ENCODE results near the gene RAB4A.
A peak's percentile ranks its signal among the peaks of the same experiment; 100 is the strongest.

Gene RAB4A

DNA sequence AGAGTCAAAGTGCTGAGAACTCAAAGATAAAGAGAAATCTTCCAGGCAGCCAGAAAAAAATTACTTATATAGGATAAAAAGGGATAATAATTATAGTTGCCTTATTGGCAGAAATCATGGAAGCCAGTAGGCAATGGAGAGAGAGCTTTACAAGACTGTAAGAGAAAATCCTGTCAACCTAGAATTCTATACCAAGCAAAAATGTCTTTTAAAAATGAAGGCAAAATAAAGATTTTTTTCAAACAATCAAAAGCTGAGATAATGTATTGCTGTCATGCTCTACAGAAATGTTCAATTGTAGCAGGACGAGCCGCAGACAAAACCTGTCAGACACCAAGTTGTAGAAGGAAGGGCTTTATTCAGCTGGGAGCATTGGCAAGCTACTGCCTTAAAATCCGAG lies 26.8 kb upstream of the RAB4A start:
- no peak for DNase-seq (ENCODE audit: low spot score)

DNA sequence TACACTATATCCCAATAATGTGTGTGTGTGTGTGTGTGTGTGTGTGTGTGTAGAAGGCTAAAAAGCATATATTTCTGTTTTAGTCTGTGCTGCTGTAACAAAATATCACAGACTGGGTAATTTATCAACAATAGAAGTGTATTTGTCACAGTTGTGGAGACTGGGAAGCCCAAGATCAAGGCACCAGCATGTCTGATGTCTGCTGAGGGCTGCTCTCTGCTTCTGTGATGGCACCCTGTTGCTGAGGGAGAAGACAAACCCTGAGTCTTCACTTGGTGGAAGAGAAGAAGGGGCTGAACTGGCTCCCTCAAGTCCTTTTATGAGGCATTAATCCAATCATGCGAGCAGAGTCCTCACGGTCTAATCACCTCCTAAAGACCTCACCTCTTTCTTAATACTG lies 23.0 kb upstream of the RAB4A start:
- DNase-seq (ENCODE audit: low spot score), result no peak

- no peak for DNase-seq (ENCODE audit: low spot score)
These were observed 21.8 kb upstream of the RAB4A start for GRCh38 chr1:229248821-229249817.

DNA sequence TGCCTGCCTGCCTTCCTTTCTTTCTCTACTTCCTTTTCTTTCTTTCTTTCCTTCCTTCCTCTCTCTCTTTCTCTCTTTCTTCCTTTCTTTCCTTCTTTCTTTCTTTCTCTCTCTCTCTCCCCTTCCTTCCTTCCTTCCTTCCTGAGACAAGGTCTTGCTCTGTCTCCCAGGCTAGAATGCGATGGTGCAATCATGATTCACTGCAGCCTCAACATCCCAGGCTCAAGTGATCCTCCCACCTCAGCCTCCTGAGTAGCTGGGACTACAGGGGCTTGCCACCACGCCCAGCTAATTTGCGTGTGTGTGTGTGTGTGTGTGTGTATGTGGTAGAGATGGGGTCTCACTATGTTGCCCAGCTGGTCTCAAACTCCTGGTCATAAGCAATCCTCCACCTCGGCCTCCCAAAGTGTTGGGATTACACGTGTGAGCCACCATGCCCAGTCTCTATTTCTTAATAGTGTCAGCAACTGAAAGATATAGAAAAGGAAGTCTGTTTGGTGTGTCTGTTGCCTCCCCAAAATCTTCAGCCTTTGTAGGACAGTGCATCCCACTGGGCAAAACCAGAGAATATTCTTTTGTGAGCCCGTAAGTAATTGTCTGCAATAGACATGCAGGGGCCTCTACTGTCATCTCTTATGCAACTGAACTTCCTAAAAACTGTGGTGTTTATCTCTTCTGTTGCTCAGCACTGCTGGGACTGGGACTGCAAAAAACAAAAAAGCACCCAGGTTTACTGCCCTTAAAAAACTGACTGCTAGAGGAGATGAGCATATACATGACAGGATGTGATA lies 20.9 kb upstream of the RAB4A start:
- no peak for DNase-seq (ENCODE audit: low spot score)

GRCh38 chr1:229251185-229251584 lies 19.7 kb upstream of the RAB4A start:
- DNase-seq (ENCODE audit: low spot score), result no peak

- DNase-seq (ENCODE audit: low spot score), result no peak
These were observed 18.5 kb upstream of the RAB4A start for GRCh38 chr1:229252228-229252984.

- DNase-seq (ENCODE audit: low spot score), result peak; percentile 26
These were observed 17.5 kb upstream of the RAB4A start for GRCh38 chr1:229253151-229253974.

DNA sequence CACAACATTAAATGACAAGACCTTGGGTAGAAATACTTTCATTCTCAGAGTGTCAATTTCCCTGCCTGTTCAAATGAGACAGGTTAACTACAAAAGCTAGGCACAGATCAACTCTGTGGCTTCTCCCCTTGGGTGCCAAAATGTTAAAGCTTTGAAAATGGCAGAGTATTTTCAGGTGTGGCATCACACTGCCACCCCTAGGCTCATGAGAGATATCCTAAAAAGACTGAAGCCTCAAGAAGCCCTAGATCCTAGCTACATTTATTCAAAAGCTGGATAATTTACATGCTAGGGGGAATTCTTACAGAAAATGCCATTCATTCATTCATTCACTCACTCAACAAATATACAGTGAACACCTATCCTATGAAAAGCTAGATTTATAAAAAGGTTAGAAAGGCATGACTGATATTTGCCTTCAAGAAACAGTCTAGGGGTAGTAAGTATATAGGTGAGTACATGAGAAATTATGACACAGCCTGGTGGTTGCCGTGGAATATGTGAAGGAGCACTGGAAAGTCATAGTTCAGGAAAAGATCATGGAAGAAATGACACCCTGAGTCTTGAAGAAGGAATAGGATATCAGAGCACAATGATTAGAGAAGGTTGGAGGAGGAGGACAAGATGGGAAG lies 15.9 kb upstream of the RAB4A start:
- DNase-seq (ENCODE audit: low spot score), result no peak

GRCh38 chr1:229258031-229258756 lies 12.7 kb upstream of the RAB4A start:
- peak; percentile 51 for DNase-seq (ENCODE audit: low spot score)

GRCh38 chr1:229258757-229259060 lies 12.2 kb upstream of the RAB4A start:
- no peak for DNase-seq (ENCODE audit: low spot score)

DNA sequence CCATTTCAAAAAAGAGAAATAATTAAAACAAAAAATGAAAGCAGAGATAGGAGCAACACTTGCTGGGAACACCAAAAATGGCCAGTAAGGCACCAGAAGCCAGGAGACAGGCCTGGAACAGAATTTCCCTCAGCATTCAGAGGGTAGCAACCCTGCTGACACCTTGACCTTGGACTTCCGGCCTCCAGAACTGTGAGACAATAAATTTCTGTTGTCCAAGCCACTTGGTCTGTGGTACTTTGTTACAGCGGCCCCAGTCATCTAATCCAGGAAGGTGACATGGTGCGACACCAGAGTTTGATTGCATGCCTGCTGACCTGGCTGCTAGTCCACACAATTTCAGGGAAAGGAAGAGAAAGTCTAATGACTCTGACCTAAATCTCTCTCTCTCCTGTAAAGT lies 10.6 kb upstream of the RAB4A start:
- no peak for DNase-seq (ENCODE audit: low spot score)

DNA sequence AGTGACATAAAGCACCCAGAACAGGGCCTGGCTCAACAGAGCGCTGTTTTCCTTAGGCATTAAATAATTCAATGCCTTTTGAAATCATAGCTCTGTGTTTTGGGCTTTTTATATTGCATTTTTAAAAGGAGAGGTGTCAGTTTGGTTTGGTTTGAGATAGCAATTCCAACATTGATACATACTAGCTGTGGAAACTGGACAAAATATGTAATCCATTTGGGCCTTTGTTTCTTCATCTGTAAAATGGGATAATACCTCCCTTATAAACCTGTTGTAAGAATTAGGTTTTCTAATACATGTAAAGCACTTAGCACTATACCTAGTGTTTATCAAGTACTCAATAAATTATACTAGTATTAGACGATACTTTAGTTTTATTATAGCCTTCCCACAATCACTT lies 8.7 kb upstream of the RAB4A start:
- no peak for DNase-seq (ENCODE audit: low spot score)

DNA sequence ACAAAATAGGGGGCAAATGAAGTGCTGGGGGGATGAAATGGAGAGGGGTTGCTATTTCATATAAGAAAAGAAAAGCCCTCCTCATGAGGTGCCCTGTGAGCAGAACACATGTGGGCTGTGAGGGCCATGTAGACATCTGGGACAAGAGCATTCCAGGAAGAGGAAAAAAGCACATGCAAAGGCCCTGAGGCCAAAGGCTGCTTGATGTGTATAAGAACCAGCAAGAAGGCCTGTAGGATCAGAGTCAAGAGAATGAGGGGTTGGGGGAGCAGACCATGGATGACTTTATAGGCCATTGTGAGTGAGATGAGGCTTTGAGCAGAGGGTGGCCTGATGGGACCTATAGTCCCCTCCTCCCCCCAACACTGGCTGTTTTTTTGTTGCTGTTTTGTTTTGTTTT lies 7.7 kb upstream of the RAB4A start:
- DNase-seq (ENCODE audit: low spot score), result no peak

DNA sequence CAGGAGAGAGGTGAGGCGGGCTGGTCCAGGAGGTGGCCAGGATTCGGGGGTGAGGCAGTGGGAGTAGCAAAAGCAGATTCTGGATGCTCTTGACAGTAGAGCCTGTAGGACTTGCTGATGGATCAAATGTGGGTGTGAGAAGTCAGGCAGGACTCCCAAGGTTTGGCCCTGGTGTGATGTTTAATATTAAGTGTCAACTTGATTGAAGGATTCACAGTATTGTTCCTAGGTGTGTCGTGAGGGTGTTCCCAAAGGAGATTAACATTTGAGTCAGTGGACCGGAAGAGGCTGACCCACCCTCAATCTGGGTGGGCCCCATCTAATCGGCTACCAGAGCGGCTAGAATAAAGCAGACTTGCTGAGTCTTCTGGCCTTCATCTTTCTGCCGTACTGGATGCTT lies 6.8 kb upstream of the RAB4A start:
- no peak for DNase-seq (ENCODE audit: low spot score)

- no peak for DNase-seq (ENCODE audit: low spot score)
These were observed 6.4 kb upstream of the RAB4A start for GRCh38 chr1:229264487-229264886.

DNA sequence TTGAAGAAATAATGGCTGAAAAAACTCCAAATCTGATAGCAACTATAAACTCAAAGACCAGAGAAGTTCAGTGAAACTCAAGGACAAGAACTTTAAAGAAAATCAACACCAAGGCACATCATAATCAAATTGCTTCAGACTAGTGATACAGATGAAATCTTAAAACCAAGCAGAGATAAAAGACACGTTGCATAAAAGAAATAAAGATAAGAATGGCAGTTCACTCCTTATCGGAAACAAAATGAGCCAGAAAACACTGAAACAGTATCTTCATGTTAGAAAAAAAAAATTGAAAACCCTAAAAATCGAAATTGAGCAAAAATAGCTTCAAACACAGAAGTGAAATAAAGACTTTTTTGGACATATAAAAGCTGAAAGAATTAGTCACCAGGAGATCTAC lies 4.6 kb upstream of the RAB4A start:
- no peak for DNase-seq (ENCODE audit: low spot score)

- DNase-seq (ENCODE audit: low spot score), result no peak
These were observed 3.9 kb upstream of the RAB4A start for GRCh38 chr1:229266832-229267500.

DNA sequence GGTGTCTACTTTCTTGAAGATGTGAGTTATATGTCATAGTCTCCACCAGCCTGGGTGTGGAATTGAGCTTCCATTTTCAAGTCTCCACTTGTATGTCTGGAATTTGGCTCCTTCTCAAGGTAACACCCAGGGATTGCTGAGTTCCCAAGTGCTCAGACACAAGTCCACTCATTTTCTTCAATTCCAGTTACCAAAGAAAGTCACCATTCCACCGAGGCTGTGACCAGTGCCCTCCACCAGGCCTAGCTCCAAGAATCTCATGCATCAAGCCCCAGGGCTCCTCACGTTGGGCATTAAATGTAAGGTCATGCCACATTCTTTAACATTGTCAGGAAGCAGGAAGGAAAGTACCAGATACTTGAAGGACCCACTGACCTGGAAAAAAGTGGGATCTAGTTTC lies 2.4 kb upstream of the RAB4A start:
- no peak for DNase-seq (ENCODE audit: low spot score)

DNA sequence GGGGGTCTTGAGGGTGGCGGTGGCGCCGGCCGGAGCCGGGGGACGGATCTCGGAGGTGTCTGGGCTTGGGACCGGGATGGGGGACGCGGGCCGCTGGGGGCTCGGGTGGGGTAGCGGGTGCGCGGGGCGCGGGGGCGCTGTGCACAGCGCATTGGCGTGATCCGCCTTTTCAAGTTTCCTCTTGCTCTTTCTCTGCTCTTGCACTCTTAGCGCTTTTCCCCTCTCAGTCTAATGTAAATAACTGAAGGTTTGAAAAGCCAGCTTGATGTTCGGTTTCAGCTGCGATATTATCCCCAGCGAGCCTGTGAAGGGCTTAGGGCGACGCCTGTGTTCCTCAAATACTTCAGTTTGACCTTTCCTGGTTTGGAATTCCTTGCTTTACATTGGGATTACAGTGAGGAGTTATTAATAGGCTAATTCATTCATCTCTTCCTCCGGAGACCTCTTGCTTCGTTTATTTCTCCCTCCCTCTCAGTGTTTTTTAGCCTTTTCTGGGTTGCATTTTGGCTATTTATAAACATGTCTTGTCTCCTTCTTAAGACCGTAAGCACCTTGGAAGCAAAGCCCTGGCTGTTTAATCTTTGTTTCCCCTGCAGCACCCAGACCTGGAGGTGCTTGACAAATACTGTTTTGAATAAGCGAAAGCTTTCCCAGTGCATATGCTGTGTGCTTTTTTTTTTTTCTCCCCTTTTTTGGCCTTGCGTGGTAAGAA lies 693 bp downstream of the RAB4A start:
- DNase-seq (ENCODE audit: low spot score), result peak; percentile 23
